Upper lobe of left lung (tissue), 4 donors: ENCODE results near the gene TTC7B.

ENCODE experiments used
- CTCF ChIP-seq, 6 experiments: fragments of 450-650 bp in 4 of 6; fragments of 200-600 bp in 2 of 6; sonication (generic) in 2 of 6; IDR thresholded peaks; one replicate each; pipeline ENCODE4 v1.5.1; 2016 to 2019; ENCODE audit warnings: antibody characterized with exemption in 6 of 6
- POLR2A ChIP-seq, 4 donors: fragments of 450-650 bp; IDR thresholded peaks; one replicate each; pipeline ENCODE4 v1.5.1; 2016 to 2017; ENCODE audit warnings: antibody characterized with exemption in 4 of 4, mild to moderate bottlenecking in 2 of 4

- TF ChIP-seq CTCF (IDR thresholded peaks at IDR 0.05) (no peak), POLR2A (IDR thresholded peaks at IDR 0.05) (no peak)
Observed at GRCh38 chr14:90545382-90545781, 270.8 kb downstream of the TTC7B start.
